OCI-LY7 (cell line): ENCODE measurements around the gene GADL1. TPM values are rescaled to one million over a fixed set of nuclear protein-coding genes. Genes with fewer than 3 reads are reported as not detected.

ENCODE experiments used
- BruUV-seq: library from RNA; stranded (reverse); fragments of 400-500 nt; replicated peaks from 2 replicates; lab custom pipeline; 2021; lab: Mats Ljungman, UMichigan
- CTCF ChIA-PET: fragments of 300-600 bp; sonication (Branson Sonifier 250); formaldehyde crosslinking; loops from one replicate; lab custom pipeline; 2022; ENCODE audit warnings: antibody characterized with exemption; ENCODE audit not compliant: unreplicated experiment; lab: Charles Lee
- POLR2A ChIA-PET: fragments of 300-600 bp; sonication (Branson Sonifier 250); formaldehyde crosslinking; loops from one replicate; lab custom pipeline; 2022; ENCODE audit warnings: antibody characterized with exemption; lab: Charles Lee
- DNase-seq: peaks from one replicate; pipeline ENCODE4 v3.0.0-alpha.2; 2015; ENCODE audit warnings: low spot score
- H2AFZ ChIP-seq: fragments of 200-600 bp; sonication (generic), shearing (Covaris generic); 2 replicates; pipeline ENCODE4 v1.6.1; 2014; ENCODE audit warnings: mild to moderate bottlenecking, antibody characterized with exemption, low read length, moderate library complexity
- H3K27ac ChIP-seq: fragments of 200-600 bp; sonication (generic); 2 replicates; pipeline ENCODE4 v1.5.1; 2014; ENCODE audit warnings: mixed run types, low read depth, mild to moderate bottlenecking, moderate library complexity, low read length, inconsistent platforms; ENCODE audit not compliant: poor library complexity, severe bottlenecking
- H3K36me3 ChIP-seq: fragments of 200-600 bp; sonication (generic); 2 replicates; pipeline ENCODE4 v1.6.1; 2014; ENCODE audit warnings: mild to moderate bottlenecking, antibody characterized with exemption, low read length, moderate library complexity, mixed read lengths; ENCODE audit not compliant: insufficient read depth
- H3K4me1 ChIP-seq: fragments of 200-600 bp; sonication (generic); 2 replicates; pipeline ENCODE4 v1.5.1; 2014; ENCODE audit warnings: mild to moderate bottlenecking, low read length; ENCODE audit not compliant: insufficient read depth, poor library complexity, severe bottlenecking
- H3K4me2 ChIP-seq: fragments of 200-600 bp; sonication (generic); 2 replicates; pipeline ENCODE4 v1.6.1; 2014; ENCODE audit warnings: mild to moderate bottlenecking, low read length
- H3K4me3 ChIP-seq: fragments of 200-600 bp; sonication (generic); 2 replicates; pipeline ENCODE4 v1.5.1; 2014; ENCODE audit warnings: mild to moderate bottlenecking, low read depth, low read length; ENCODE audit not compliant: poor library complexity, severe bottlenecking
- H3K79me2 ChIP-seq: fragments of 200-600 bp; sonication (generic); 2 replicates; pipeline ENCODE4 v1.6.1; 2016; ENCODE audit warnings: low read depth, mild to moderate bottlenecking, low read length, moderate library complexity, mixed read lengths; ENCODE audit not compliant: insufficient read depth
- H3K9me2 ChIP-seq: fragments of 200-600 bp; sonication (generic); 2 replicates; pipeline ENCODE4 v1.6.1; 2016; ENCODE audit warnings: mild to moderate bottlenecking, low read length, mixed read lengths; ENCODE audit not compliant: insufficient read depth
- H3K9me3 ChIP-seq: fragments of 200-600 bp; sonication (generic); 2 replicates; pipeline ENCODE4 v1.6.1; 2014; ENCODE audit warnings: mild to moderate bottlenecking, mixed run types, low read length, mixed read lengths
- H4K20me1 ChIP-seq: fragments of 200-600 bp; sonication (generic); 2 replicates; pipeline ENCODE4 v1.6.1; 2014; ENCODE audit warnings: mild to moderate bottlenecking, antibody characterized with exemption, low read length, moderate library complexity, mixed read lengths; ENCODE audit not compliant: insufficient read depth
- EZH2phosphoT487 ChIP-seq: fragments of 200-600 bp; sonication (generic); IDR thresholded peaks from 2 replicates; pipeline ENCODE4 v1.6.1; 2018; ENCODE audit warnings: low read depth, borderline replicate concordance, mild to moderate bottlenecking, mixed run types, antibody characterized with exemption, low read length, moderate library complexity, mixed read lengths
- intact Hi-C: fragments of 100-400 bp; cut with micrococcal nuclease; formaldehyde crosslinking; loops from one replicate; pipeline ENCODE4 v1.10.0; 2022; ENCODE audit not compliant: unreplicated experiment
- total RNA-seq, 2 experiments: library from RNA; depleted of rRNA in 1 of 2; stranded (reverse); fragments of >200 nt in 1 of 2; shearing (Covaris generic) in 1 of 2; gene quantifications; 2 replicates each; pipeline ENCODE4 v1.2.3, GENCODE V29; 2014 to 2022
- TF ChIP-seq, protein P1 (sequence below): fragments of 200-600 bp; sonication (generic); conservative IDR thresholded peaks from 2 replicates; pipeline ENCODE4 v1.5.1; 2014; ENCODE audit warnings: mild to moderate bottlenecking, antibody characterized with exemption, low read length, moderate library complexity, mixed read lengths

Gene GADL1
- total RNA-seq, 2 experiments from 2014 or later, result not detected

DNA sequence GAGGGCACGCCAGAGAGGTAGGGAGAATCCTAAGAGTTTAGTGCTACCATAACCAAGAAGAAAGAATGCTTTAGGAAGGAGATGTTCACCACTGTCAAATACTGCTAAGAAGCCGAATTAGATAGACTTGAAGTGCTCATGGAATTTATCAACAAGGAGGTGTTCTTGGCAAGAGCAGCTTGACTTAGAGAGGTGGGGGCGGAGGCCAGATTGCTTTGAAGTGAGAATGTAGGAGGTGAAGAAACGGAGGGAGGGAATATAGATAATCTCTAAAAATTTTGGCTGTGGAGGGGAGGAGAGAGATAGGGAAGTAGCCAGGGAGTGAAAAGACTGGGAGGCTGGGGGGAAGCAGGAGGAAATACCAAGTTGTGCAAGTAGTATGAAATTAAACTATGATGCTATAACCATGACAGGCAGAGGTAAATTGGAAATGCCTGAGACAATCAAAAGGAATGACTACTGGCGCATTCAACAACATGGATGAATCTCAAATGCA is 35.5 kb downstream of the GADL1 start:
- no peaks in the 10 kb centered on the region for H3K36me3 ChIP-seq
- no peaks in the 10 kb centered on the region for H3K9me3 ChIP-seq
- H3K27ac ChIP-seq, result no peak overlapping the region
- ChIA-PET CTCF (no interaction called here), POLR2A (no interaction called here)
- H3K9me2 ChIP-seq, result no peaks in the 10 kb centered on the region
- BruUV-seq, result no TSS peak
- H3K4me1 ChIP-seq, result no peaks in the 10 kb centered on the region
- no peak overlapping the region for H3K4me3 ChIP-seq
- no peak for DNase-seq
- H3K4me2 ChIP-seq, result no peak overlapping the region
- H3K79me2 ChIP-seq, result no peaks in the 10 kb centered on the region
- intact Hi-C loops, result no loop called here
- H2AFZ ChIP-seq, result no peak overlapping the region
- TF ChIP-seq, protein P1, sequence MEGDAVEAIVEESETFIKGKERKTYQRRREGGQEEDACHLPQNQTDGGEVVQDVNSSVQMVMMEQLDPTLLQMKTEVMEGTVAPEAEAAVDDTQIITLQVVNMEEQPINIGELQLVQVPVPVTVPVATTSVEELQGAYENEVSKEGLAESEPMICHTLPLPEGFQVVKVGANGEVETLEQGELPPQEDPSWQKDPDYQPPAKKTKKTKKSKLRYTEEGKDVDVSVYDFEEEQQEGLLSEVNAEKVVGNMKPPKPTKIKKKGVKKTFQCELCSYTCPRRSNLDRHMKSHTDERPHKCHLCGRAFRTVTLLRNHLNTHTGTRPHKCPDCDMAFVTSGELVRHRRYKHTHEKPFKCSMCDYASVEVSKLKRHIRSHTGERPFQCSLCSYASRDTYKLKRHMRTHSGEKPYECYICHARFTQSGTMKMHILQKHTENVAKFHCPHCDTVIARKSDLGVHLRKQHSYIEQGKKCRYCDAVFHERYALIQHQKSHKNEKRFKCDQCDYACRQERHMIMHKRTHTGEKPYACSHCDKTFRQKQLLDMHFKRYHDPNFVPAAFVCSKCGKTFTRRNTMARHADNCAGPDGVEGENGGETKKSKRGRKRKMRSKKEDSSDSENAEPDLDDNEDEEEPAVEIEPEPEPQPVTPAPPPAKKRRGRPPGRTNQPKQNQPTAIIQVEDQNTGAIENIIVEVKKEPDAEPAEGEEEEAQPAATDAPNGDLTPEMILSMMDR, result no peak
- TF ChIP-seq EZH2phosphoT487, result no peak
- H4K20me1 ChIP-seq, result no peaks in the 10 kb centered on the region

DNA sequence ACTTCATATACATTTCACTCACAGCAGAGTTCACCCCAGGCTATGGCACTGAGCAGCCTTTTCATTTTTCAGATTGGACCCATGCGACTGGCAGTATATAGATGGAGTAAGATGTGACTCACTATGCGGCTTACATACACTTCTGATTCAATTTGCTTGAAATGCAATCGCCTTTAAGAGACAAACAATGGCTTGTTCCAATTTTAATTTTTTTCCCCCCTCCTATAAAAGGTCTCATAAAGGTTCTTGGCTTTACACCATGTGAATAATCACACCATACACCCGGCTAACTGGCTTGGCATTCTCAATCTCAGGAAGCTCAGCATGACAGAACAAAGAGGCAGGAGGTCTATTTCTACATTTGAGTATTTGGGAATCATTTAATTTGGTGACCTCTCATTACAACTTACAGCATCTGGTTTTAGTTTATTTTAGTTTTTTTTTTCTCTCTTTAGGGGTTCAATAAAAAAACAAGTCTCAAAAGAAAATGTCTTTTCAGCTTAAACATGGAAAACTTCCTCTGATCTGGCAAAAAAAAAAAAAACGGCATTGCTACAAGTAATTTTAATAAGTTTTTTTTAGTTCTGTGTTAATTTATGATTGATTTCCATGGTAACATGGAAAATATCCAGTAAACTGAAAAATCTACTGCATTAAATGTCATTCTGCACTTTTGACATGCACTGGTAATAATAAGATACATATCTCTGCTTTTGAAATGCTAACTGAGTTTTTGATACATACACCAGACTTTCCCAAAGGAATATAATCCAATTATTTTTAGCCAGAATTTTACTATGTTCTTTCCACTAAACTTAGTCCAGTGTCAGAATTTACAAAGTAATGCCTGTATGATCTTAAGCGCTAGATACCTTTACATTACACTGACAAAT is 38.8 kb downstream of the GADL1 start:
- no peak overlapping the region for H3K27ac ChIP-seq
- no peak overlapping the region for H3K4me3 ChIP-seq
- BruUV-seq, result no TSS peak
- H3K36me3 ChIP-seq, result no peaks in the 10 kb centered on the region
- no peak for TF ChIP-seq EZH2phosphoT487
- TF ChIP-seq, protein P1, result no peak
- CTCF ChIA-PET, result no interaction called here
- no peaks in the 10 kb centered on the region for H3K79me2 ChIP-seq
- no peaks in the 10 kb centered on the region for H3K9me3 ChIP-seq
- intact Hi-C loops, result no loop called here
- H2AFZ ChIP-seq, result no peak overlapping the region
- POLR2A ChIA-PET, result interaction anchor here (0.6 to 0.7 kb wide), 4 partner anchors 20 to 484 kb away, joined by 3 to 6 read pairs (median 4); no protein-coding TSS in a partner anchor
- DNase-seq, result no peak
- H3K9me2 ChIP-seq, result no peaks in the 10 kb centered on the region
- H3K4me2 ChIP-seq, result no peak overlapping the region
- no peaks in the 10 kb centered on the region for H3K4me1 ChIP-seq
- no peaks in the 10 kb centered on the region for H4K20me1 ChIP-seq

DNA sequence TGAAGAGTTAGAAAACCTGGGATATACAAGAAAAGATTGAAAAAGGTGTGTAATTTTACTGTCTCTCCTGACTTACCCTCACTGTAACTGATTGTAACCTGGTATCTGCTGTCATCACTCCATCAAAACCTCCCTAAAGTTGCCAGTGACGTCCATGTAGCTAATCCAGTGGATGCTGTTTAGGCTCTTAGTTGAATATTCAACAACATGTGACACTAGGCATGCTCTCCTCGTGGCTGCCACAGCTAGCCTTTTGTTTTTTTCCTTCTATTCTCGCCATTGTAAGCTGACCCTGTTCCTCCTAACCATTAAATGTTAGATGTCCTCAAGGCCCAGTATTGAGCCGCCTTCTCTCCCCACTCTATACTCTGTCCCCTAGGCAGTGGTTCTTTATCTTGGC is 41.6 kb downstream of the GADL1 start:
- Histone ChIP-seq H4K20me1 (no peaks in the 10 kb centered on the region), H3K27ac (no peak overlapping the region), H3K4me3 (no peak overlapping the region), H3K36me3 (no peaks in the 10 kb centered on the region), H3K4me2 (no peak overlapping the region), H3K9me2 (no peaks in the 10 kb centered on the region), H2AFZ (no peak overlapping the region), H3K79me2 (no peaks in the 10 kb centered on the region), H3K4me1 (no peaks in the 10 kb centered on the region), H3K9me3 (no peaks in the 10 kb centered on the region)
- intact Hi-C loops, result no loop called here
- ChIA-PET POLR2A (no interaction called here), CTCF (no interaction called here)
- TF ChIP-seq EZH2phosphoT487, result no peak
- TF ChIP-seq, protein P1, result no peak
- no TSS peak for BruUV-seq
- DNase-seq, result no peak
